HG03575 (cell line): ENCODE results near the gene TCL1A.

Experiments used
- ATAC-seq: cut with Tn5 transposase; IDR thresholded peaks from one replicate; pipeline ENCODE4 v1.9.1; 2021; ENCODE audit not compliant: unreplicated experiment, insufficient number of reproducible peaks, low FRiP score; ENCODE audit errors: extremely low read depth

TCL1A gene

DNA sequence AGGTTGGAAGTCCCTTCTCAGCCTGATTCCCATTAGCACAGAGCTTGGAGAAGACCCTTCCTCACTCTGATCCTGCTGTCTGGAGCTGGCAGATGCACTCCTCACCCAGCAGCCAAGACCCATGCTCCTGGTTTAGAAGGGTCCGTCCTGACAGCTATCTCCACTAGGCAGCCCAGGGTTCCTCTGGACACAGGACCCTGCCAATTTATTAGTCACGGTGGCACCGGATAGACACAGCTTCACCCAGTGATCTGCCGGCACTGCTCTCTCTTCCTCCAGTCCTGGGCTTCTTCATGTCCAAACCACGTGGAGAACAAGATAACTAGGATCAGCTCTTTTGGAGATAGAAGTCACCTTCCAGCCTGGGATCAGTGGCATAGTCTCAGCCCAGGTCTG, 53.9 kb downstream of the TCL1A start:
- no peak for ATAC-seq
